ENCODE data around the gene DPP10. TPM values are rescaled to one million over a fixed set of nuclear protein-coding genes. Genes with fewer than 3 reads are reported as not detected.

The DPP10 gene
- total RNA-seq, 1 experiment from 2014 or later, result not detected

DNA sequence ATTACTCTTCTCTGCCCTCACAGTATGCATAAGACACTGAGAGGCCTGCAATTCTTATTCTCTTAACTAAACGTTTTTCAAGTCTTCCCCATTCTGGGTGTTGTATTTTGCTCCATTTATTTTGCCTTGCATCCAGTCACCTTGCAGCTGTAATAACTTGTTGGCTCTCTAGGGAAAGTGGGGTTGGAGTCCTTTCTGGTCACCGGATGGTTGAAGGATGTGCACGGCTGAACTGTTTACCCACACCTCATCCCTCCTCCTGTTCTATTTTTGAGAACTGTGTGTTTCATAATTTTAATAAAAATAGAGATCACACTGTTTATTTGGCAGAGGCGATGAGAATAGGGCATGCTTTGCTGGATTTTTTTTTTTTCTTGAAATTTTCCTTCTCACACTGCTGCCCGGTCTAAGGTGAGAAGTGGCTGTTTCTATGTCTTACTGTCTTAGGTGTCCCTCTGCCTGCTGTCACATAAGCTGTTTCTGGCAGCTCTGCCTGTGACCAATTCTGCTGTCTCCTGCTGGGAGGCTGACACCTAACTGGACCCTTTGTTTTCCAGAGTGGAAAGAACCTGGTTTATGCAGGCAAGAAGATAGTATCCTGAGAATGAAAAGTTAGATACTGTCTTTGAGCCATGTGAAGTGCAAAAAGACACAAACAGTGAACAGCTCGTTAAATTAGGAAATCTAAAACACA lies 342.6 kb downstream of the DPP10 start:
- no peak overlapping the region for H3K4me3 ChIP-seq

DNA sequence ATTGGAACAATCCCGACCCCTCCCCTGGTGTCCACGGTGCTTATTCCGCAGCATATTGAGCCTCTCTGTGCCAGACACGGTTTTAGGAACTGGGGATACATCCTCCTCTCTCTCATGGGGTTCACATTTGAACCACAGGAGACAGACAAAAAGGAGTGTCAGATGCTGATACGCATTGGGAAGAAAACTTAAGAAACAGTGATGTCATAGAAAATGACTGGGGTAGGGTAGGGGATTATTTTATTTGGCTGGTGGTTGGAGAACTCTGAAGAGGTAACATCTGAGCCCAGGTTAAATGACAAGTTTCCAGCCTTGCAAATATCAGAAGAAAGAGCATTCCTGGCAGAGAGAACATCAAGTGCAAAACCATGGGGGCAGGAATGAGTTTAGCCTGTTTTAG lies 344.5 kb downstream of the DPP10 start:
- Histone ChIP-seq H3K4me3 (no peak overlapping the region), H3K4me1 (replicated peaks) (no peaks in the 10 kb centered on the region), H3K9me3 (replicated peaks) (no peaks in the 10 kb centered on the region), H3K27ac (no peak overlapping the region), H3K27me3 (replicated peaks) (no peaks in the 10 kb centered on the region), H3K36me3 (no peaks in the 10 kb centered on the region)
- no peak for DNase-seq (ENCODE audit: low read depth in 1 of 2, low spot score in 2 of 2)

More for the DNA sequence above, 342.6 kb downstream of the DPP10 start:
- DNase-seq (ENCODE audit: low read depth in 1 of 2, low spot score in 2 of 2), result no peak
- H3K27me3 ChIP-seq (replicated peaks), result no peaks in the 10 kb centered on the region
- H3K36me3 ChIP-seq, result no peaks in the 10 kb centered on the region
- H3K9me3 ChIP-seq (replicated peaks), result no peaks in the 10 kb centered on the region
- no peak overlapping the region for H3K27ac ChIP-seq
- H3K4me1 ChIP-seq (replicated peaks), result no peaks in the 10 kb centered on the region

DNA sequence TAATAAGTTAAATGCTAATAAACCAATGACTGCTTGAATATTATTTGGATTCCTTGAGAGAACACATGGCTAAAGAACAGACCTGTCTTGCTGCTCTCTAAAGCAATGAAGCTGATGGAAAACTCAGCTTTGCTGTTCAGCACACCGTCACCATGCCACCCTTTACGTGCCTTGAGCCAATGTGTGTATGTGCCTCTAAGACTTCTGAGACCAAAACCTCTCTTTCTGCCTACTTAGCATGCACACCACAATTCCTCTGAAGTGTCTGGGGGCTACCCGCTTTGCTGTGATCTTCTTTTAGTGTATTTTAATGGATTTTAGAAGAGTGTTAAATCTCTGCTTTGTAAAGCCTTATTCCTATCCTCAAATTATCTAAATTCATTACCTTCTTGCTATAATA lies 345.0 kb downstream of the DPP10 start:
- H3K4me1 ChIP-seq (replicated peaks), result no peaks in the 10 kb centered on the region
- H3K9me3 ChIP-seq (replicated peaks), result no peaks in the 10 kb centered on the region
- H3K27me3 ChIP-seq (replicated peaks), result no peaks in the 10 kb centered on the region
- DNase-seq (ENCODE audit: low read depth in 1 of 2, low spot score in 2 of 2), result no peak
- no peaks in the 10 kb centered on the region for H3K36me3 ChIP-seq
- no peak overlapping the region for H3K27ac ChIP-seq
- H3K4me3 ChIP-seq, result no peak overlapping the region

DNA sequence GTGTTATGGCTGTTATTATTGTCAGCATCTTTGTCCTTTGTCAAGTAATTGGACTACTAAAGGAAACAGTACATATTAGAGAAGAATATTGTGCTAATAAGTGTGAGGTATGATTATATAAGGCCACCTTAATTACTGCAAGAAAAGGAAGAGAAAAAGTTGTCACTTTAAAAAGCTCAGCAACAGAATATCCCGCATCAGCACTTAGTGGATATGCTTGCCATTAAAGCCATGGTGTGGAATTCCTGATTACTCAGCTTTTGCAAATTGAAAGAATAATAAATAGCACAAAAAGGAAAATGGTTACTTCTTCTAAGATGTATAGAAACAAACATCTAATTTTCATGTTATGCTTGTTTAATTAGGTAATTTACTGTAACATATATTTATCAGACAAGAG lies 347.5 kb downstream of the DPP10 start:
- Histone ChIP-seq H3K27me3 (replicated peaks) (no peaks in the 10 kb centered on the region), H3K36me3 (no peaks in the 10 kb centered on the region), H3K4me3 (no peak overlapping the region), H3K4me1 (replicated peaks) (no peaks in the 10 kb centered on the region), H3K9me3 (replicated peaks) (no peaks in the 10 kb centered on the region), H3K27ac (no peak overlapping the region)
- no peak for DNase-seq (ENCODE audit: low read depth in 1 of 2, low spot score in 2 of 2)

DNA sequence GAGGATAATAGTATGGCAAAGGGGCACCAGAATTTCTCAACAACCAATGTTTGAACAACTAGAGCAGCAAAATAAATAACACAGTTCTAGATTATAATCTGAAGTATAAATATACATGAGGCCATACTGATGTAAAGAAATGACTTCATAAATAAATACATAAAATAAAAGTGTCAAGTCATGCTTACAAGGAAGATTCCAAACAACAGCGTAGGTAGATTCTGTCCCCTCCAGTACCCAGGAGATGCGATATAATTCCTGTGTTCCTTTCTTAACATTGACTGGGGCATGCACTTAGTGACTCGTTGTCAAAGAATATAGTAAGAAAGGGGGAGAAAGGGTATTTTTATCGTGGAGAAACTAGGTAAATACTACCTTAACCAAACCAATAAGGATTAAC lies 355.1 kb downstream of the DPP10 start:
- Histone ChIP-seq H3K9me3 (replicated peaks) (no peaks in the 10 kb centered on the region; the same call in 1 of the 2 replicates), H3K4me1 (replicated peaks) (no peaks in the 10 kb centered on the region), H3K27me3 (replicated peaks) (no peaks in the 10 kb centered on the region), H3K4me3 (no peak overlapping the region), H3K27ac (no peak overlapping the region), H3K36me3 (no peaks in the 10 kb centered on the region)
- no peak for DNase-seq (ENCODE audit: low read depth in 1 of 2, low spot score in 2 of 2)

DNA sequence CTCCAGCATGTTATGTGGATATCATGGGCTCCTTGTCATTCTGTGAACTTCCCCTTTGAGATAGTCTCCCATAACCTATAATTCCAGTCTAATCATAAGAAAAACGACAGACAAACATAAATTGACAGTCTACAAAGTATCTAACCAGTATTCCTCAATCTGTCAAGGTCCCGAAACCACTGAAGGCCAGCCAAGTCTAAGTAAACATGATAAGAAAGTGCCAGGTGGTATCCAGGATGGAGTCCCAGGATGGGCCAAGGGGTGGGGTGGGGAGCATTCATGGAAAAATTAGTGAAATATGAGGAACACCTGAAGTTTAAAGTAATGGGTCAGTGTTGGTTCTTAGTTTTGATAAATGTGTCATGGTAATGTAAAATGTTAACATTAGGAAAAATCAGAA lies 355.5 kb downstream of the DPP10 start:
- Histone ChIP-seq H3K27ac (no peak overlapping the region), H3K9me3 (replicated peaks) (no peaks in the 10 kb centered on the region; the same call in 1 of the 2 replicates), H3K4me1 (replicated peaks) (no peaks in the 10 kb centered on the region), H3K36me3 (no peaks in the 10 kb centered on the region), H3K27me3 (replicated peaks) (no peaks in the 10 kb centered on the region), H3K4me3 (no peak overlapping the region)
- DNase-seq (ENCODE audit: low read depth in 1 of 2, low spot score in 2 of 2), result no peak

DNA sequence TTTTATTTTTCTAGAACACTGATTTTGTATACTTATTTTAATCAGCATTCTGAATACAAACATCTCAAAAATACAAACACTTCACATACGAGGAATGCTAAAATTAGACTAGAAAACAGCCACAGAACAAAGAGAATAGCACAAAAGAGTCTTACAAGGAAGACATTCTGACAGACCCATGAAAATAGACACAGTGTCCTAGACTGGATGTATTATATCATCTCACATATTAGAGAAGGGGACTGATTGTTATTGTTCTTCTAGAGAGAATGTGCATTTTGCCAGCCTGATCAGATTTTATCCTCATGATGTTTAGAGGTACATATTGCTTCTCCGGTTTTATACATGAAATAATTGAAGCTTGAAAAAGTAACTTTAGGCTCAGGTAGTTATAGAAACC lies 357.9 kb downstream of the DPP10 start:
- H3K27ac ChIP-seq, result no peak overlapping the region
- no peaks in the 10 kb centered on the region; the same call in 1 of the 2 replicates for H3K9me3 ChIP-seq (replicated peaks)
- H3K27me3 ChIP-seq (replicated peaks), result no peaks in the 10 kb centered on the region
- DNase-seq (ENCODE audit: low read depth in 1 of 2, low spot score in 2 of 2), result no peak
- no peak overlapping the region for H3K4me3 ChIP-seq
- H3K4me1 ChIP-seq (replicated peaks), result no peaks in the 10 kb centered on the region
- no peaks in the 10 kb centered on the region for H3K36me3 ChIP-seq

DNA sequence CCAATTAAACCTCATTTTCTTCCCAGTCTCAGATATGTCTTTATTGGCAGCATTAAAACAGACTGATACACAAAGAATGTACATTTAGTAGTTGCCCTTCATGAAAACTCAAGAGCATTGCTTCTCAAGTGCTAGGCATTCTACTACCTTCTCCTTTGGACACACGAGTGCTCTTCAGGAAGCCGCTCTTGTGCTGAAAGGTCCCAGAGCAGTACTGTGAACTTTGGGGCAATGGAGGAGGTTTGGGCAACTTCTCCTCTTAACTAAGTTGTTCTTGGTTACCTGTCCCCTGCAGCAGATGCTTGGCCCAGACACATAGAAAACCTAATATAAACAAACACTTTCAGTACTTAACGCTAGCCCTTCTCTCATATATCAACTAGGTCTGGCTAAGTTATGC lies 362.8 kb downstream of the DPP10 start:
- H3K4me3 ChIP-seq, result no peak overlapping the region
- H3K27me3 ChIP-seq (replicated peaks), result no peaks in the 10 kb centered on the region
- H3K9me3 ChIP-seq (replicated peaks), result no peaks in the 10 kb centered on the region
- DNase-seq (ENCODE audit: low read depth in 1 of 2, low spot score in 2 of 2), result no peak
- H3K27ac ChIP-seq, result no peak overlapping the region
- no peaks in the 10 kb centered on the region for H3K36me3 ChIP-seq
- no peaks in the 10 kb centered on the region for H3K4me1 ChIP-seq (replicated peaks)

DNA sequence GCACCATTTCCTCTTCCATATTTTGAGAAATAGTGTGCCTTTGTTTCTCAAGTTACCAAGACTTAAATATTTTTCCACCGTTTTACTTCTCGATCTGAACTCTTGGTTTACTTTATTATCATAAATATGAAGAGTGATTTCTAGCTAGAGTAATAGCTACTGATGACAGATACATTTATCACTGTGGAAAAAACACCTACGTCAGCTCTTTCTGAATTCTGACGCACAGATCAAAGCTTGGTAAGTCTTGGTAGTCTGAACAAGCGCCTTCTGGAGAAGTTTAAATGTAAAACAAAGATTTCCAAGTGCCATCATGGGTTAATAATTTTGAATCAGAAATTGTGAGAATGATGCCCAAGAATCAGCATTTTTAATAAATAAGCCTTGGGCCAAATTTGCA lies 367.7 kb downstream of the DPP10 start:
- H3K27me3 ChIP-seq (replicated peaks), result no peaks in the 10 kb centered on the region

DNA sequence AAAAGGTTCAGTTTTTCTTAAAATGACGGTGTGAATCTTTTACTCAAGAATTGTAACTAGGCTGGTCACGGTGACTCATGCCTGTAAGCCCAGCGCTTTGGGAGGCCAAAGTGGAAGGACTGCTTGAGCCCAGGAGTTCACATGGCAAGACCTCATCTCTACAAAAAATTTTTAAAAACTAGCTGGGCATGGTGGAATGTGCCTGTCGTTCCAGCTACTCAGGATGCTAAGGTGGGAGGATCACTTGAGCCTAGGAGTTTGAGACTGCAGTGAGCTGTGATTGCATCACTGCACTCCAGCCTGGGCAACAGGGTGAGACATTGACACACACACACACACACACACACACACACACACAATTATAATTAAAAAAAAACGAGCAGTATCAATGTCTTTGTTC lies 369.8 kb downstream of the DPP10 start:
- H3K27ac ChIP-seq, result no peak overlapping the region
- no peak for DNase-seq (ENCODE audit: low read depth in 1 of 2, low spot score in 2 of 2)
- H3K9me3 ChIP-seq (replicated peaks), result no peaks in the 10 kb centered on the region
- no peaks in the 10 kb centered on the region for H3K27me3 ChIP-seq (replicated peaks)
- no peaks in the 10 kb centered on the region for H3K36me3 ChIP-seq
- H3K4me1 ChIP-seq (replicated peaks), result no peaks in the 10 kb centered on the region
- no peak overlapping the region for H3K4me3 ChIP-seq

More for the DNA sequence above, 367.7 kb downstream of the DPP10 start:
- Histone ChIP-seq H3K4me3 (no peak overlapping the region), H3K4me1 (replicated peaks) (no peaks in the 10 kb centered on the region), H3K36me3 (no peaks in the 10 kb centered on the region), H3K27ac (no peak overlapping the region), H3K9me3 (replicated peaks) (no peaks in the 10 kb centered on the region)
- DNase-seq (ENCODE audit: low read depth in 1 of 2, low spot score in 2 of 2), result no peak

DNA sequence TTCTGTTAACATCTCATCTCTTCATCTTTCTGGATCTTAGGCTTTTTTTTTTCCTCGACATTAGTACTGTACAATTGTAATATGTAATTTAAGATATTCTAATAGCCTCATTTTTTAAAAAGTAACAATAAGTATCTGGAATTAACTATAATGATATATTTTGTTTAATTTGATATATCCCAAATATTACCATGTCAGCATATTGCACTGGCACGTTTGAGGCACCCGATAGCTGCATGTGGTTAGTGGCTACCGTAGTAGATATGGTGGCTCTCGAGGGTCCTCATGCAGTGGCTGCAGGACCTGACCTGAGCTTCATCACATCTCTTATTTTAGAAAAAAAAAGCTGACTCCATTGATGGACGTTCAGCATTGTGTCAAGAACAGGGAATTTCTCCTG lies 371.9 kb downstream of the DPP10 start:
- DNase-seq (ENCODE audit: low read depth in 1 of 2, low spot score in 2 of 2), result no peak
- Histone ChIP-seq H3K9me3 (replicated peaks) (no peaks in the 10 kb centered on the region), H3K27me3 (replicated peaks) (no peaks in the 10 kb centered on the region), H3K4me1 (replicated peaks) (no peaks in the 10 kb centered on the region), H3K27ac (no peak overlapping the region), H3K4me3 (no peak overlapping the region), H3K36me3 (no peaks in the 10 kb centered on the region)

DNA sequence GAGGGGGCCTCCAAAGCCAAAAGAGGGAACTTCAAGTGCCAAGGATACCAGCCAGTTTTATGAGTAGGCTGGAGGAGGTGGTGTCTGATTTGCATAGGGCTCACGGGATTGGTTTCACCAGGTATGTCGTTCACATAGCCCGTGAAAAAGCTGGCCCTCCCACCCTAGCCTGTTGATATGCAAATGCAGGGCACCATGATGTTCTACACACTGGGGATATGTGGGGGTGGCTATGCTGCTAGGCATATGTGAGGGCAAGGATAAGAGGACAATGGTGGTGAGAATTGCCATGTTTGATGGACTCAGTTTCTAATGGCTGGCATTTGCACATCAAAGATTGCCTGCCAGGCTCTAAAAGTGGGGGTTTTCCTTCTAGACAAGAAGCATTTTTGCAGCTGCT lies 378.6 kb downstream of the DPP10 start:
- no peaks in the 10 kb centered on the region for H3K27me3 ChIP-seq (replicated peaks)
- no peak overlapping the region for H3K27ac ChIP-seq
- no peak for DNase-seq (ENCODE audit: low read depth in 1 of 2, low spot score in 2 of 2)
- no peaks in the 10 kb centered on the region for H3K4me1 ChIP-seq (replicated peaks)
- no peaks in the 10 kb centered on the region for H3K36me3 ChIP-seq
- no peak overlapping the region for H3K4me3 ChIP-seq
- no peaks in the 10 kb centered on the region; the same call in 1 of the 2 replicates for H3K9me3 ChIP-seq (replicated peaks)

DNA sequence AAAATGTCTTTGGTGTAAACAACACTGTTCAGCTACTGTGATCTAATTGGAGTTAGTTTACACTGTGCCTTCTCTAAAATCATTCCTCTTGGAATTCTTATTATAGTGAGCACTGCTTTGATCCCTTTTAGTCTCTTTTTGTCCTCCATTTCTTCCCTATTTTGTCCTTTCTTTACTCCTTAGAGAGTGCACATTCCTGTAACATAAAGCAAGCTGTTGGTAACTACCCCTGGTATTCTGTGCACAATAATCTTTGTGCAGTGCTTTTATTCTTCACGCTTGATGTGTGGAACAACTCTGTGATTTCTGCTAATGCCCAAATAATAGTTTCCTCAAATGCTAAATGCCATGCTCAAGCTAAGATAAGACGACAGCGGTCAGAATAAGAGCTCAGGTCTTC lies 401.5 kb downstream of the DPP10 start:
- Histone ChIP-seq H3K36me3 (no peaks in the 10 kb centered on the region), H3K4me3 (no peak overlapping the region), H3K9me3 (replicated peaks) (no peaks in the 10 kb centered on the region), H3K4me1 (replicated peaks) (no peaks in the 10 kb centered on the region), H3K27me3 (replicated peaks) (no peaks in the 10 kb centered on the region), H3K27ac (no peak overlapping the region)
- no peak for DNase-seq (ENCODE audit: low read depth in 1 of 2, low spot score in 2 of 2)

DNA sequence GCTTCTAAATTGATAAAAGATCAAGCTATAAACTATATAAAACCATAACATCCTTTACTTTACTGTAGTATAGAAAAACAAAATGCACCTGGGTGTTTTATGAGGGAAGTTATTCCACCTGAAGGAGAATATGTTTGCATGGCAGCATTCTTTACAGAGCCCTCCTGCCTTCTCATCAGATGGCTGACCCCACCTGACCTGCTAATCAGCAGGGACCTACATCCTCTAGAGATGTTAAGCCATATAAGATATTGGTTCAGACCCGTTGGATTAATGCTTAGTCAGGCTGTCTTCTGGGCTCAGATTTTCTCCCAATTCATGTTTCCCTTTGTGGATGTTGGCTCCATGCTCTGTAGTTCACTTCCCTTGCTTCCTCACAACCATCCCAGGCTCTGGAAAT lies 414.8 kb downstream of the DPP10 start:
- H3K27ac ChIP-seq, result no peak overlapping the region
- no peaks in the 10 kb centered on the region for H3K36me3 ChIP-seq
- no peaks in the 10 kb centered on the region for H3K9me3 ChIP-seq (replicated peaks)
- no peaks in the 10 kb centered on the region for H3K4me1 ChIP-seq (replicated peaks)
- no peaks in the 10 kb centered on the region for H3K27me3 ChIP-seq (replicated peaks)
- H3K4me3 ChIP-seq, result no peak overlapping the region
- DNase-seq (ENCODE audit: low read depth in 1 of 2, low spot score in 2 of 2), result no peak
